ENCODE results near the gene PALLD. TPM values are rescaled to one million over a fixed set of nuclear protein-coding genes. Genes with fewer than 3 reads are reported as not detected.

The PALLD gene
- total RNA-seq, 3 donors from 2014 or later, result 112 to 663 (median 150) TPM

GRCh38 chr4:168813890-168814289 is 317.0 kb downstream of the PALLD start:
- no peak for DNase-seq
- Histone ChIP-seq H3K9me3 (no peaks in the 10 kb centered on the region), H3K4me1 (ENCODE audit: low read depth) (peaks cover 6% of the 10 kb centered on the region), H3K36me3 (ENCODE audit: low read depth) (no peaks in the 10 kb centered on the region), H3K4me3 (no peak overlapping the region)
- TF ChIP-seq, protein P1, sequence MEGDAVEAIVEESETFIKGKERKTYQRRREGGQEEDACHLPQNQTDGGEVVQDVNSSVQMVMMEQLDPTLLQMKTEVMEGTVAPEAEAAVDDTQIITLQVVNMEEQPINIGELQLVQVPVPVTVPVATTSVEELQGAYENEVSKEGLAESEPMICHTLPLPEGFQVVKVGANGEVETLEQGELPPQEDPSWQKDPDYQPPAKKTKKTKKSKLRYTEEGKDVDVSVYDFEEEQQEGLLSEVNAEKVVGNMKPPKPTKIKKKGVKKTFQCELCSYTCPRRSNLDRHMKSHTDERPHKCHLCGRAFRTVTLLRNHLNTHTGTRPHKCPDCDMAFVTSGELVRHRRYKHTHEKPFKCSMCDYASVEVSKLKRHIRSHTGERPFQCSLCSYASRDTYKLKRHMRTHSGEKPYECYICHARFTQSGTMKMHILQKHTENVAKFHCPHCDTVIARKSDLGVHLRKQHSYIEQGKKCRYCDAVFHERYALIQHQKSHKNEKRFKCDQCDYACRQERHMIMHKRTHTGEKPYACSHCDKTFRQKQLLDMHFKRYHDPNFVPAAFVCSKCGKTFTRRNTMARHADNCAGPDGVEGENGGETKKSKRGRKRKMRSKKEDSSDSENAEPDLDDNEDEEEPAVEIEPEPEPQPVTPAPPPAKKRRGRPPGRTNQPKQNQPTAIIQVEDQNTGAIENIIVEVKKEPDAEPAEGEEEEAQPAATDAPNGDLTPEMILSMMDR (IDR thresholded peaks at IDR 0.05), result no peak
- intact Hi-C loops (cut with DNase I, micrococcal nuclease), result loop anchor here in 1 of 2 donors (10.0 kb wide), 1 partner anchor 99 kb away; no protein-coding TSS in a partner anchor
- ATAC-seq, result no peak

DNA sequence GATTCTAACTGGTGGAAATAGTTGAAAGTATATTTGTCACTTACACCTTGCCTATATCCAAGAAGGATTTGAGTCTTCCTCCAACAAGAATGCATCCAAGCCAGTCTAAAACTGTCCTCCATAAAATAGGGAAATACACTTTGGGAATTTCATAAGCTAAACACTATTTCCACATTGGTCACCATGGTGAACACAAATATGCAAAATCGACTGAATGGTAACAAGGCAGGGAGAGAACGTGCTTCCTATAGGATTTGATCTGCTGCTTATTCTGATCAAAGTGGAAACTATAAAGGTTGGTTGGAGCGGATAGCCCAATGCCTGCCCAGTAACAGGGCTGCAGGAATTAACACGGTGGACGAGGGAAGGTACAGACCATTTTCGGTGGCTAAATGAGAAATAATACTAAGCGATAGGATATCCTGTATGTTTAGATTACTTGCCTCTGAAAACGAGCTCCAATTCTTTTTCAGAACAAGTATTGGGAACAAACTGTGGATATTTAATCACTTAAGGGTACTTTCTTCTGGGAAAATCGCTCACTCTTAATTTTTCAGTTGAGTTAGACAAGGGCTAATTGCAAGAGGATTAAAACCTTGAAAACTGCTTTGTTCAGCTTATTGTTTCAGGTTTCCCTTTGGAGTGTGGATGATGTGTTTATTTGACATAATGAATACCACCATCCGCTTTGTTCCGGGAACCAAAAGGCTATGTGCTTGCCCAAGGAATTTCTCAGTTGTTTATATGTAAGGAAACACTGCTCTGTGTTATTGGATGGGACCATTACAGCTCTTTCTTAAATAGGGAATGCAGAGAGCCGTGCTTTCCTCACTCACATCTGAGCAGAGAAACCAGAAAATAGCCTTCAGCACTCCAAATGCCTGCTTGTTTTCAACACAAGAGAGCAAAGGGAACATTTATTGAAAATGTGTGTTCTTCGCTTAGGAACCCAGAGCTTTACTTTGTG is 318.8 kb downstream of the PALLD start:
- intact Hi-C loops (cut with DNase I, micrococcal nuclease), result loop anchor here in 1 of 2 donors (10.0 kb wide), 1 partner anchor 101 kb away; no protein-coding TSS in a partner anchor
- TF ChIP-seq, protein P1 (IDR thresholded peaks at IDR 0.05), result no peak
- DNase-seq (no peak), ATAC-seq (no peak)
- H3K9me3 ChIP-seq, result no peaks in the 10 kb centered on the region
- H3K36me3 ChIP-seq (ENCODE audit: low read depth), result no peaks in the 10 kb centered on the region
- H3K4me1 ChIP-seq (ENCODE audit: low read depth), result peaks cover 6% of the 10 kb centered on the region
- no peak overlapping the region for H3K4me3 ChIP-seq

DNA sequence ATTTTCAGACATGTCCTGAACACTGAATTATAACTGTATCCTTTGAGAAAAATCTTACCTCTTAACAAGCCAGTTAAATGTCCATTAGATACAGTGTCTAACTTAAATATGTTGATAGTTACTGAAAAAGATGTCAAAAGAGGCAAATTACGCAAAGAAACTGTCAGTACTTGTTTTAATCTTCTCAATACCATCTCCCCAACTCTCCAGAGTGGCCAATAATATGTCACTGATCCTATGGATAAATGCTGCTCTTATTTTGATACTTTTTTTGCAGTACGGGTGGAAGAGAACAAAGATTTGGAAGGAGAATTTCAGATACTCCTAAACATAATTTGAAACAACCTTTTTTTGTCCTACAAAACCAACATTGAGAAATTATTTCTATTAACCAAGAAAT is 320.5 kb downstream of the PALLD start:
- ATAC-seq (no peak), DNase-seq (no peak)
- Histone ChIP-seq H3K36me3 (ENCODE audit: low read depth) (no peaks in the 10 kb centered on the region), H3K4me3 (no peak overlapping the region), H3K9me3 (no peaks in the 10 kb centered on the region), H3K4me1 (ENCODE audit: low read depth) (peaks cover 6% of the 10 kb centered on the region)
- intact Hi-C loops (cut with DNase I, micrococcal nuclease), result loop anchor here in 1 of 2 donors (10.0 kb wide), 1 partner anchor 103 kb away; no protein-coding TSS in a partner anchor
- TF ChIP-seq, protein P1 (IDR thresholded peaks at IDR 0.05), result no peak

GRCh38 chr4:168822481-168822880 is 325.6 kb downstream of the PALLD start:
- ATAC-seq (no peak), DNase-seq (no peak)
- intact Hi-C loops (cut with DNase I, micrococcal nuclease), result no loop called here
- H3K4me3 ChIP-seq, result no peak overlapping the region
- H3K36me3 ChIP-seq (ENCODE audit: low read depth), result no peaks in the 10 kb centered on the region
- peaks cover 2% of the 10 kb centered on the region for H3K4me1 ChIP-seq (ENCODE audit: low read depth)
- TF ChIP-seq, protein P1 (IDR thresholded peaks at IDR 0.05), result no peak
- no peaks in the 10 kb centered on the region for H3K9me3 ChIP-seq

GRCh38 chr4:168825975-168826374 is 329.1 kb downstream of the PALLD start:
- H3K36me3 ChIP-seq (ENCODE audit: low read depth), result no peaks in the 10 kb centered on the region
- no peaks in the 10 kb centered on the region for H3K9me3 ChIP-seq
- ATAC-seq (no peak), DNase-seq (no peak)
- H3K4me1 ChIP-seq (ENCODE audit: low read depth), result no peaks in the 10 kb centered on the region
- H3K4me3 ChIP-seq, result no peak overlapping the region
- TF ChIP-seq, protein P1 (IDR thresholded peaks at IDR 0.05), result no peak
- intact Hi-C loops (cut with DNase I, micrococcal nuclease), result no loop called here

Measured in mucosa of descending colon (tissue), 3 donors.